GM13976 (cell line): ENCODE results near the gene MRPL53.
"Not testable (repeated sequence)": the region's sequence is repeated elsewhere in the genome, so short reads cannot be mapped to it uniquely, and the experiment has no call there.

Experiments
- DNase-seq: peaks from one replicate; pipeline ENCODE4 v3.0.0; 2012; ENCODE audit warnings: low spot score
- in situ Hi-C: fragments of 300-500 bp; cut with MboI; formaldehyde crosslinking; loops from one replicate; pipeline ENCODE4 v1.12.0; 2022; ENCODE audit warnings: low sequenced_read_pairs, mixed read lengths, inconsistent platforms; ENCODE audit not compliant: unreplicated experiment
- TF ChIP-seq, protein P1 (sequence below): IDR thresholded peaks from 2 replicates; pipeline ENCODE4 v1.5.1; 2012; ENCODE audit warnings: borderline replicate concordance, mild to moderate bottlenecking; ENCODE audit not compliant: insufficient read depth; ENCODE audit errors: extremely low read depth, missing control alignments, control extremely low read depth

The MRPL53 gene

DNA sequence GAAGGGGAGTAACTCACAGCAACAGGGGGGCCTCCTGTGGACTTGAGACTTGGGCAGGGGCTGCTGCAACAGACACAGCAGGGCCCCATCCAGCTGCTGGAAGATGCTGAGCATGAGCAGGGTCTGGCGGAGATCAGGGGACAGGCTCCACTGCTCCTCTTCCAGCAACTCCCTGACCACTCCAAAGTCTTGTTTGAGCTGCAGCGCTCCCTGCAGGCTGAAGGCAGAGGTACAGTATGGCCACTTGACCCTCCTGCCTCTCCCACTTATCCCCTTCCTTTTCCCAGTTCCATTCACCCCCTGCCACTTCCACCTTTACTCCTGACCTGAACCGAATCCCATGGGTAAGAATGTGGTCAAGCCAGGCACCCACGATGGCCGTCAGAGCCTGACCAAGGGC is 2.4 kb upstream of the MRPL53 start:
- DNase-seq = peak; percentile 11
- TF ChIP-seq, protein P1, sequence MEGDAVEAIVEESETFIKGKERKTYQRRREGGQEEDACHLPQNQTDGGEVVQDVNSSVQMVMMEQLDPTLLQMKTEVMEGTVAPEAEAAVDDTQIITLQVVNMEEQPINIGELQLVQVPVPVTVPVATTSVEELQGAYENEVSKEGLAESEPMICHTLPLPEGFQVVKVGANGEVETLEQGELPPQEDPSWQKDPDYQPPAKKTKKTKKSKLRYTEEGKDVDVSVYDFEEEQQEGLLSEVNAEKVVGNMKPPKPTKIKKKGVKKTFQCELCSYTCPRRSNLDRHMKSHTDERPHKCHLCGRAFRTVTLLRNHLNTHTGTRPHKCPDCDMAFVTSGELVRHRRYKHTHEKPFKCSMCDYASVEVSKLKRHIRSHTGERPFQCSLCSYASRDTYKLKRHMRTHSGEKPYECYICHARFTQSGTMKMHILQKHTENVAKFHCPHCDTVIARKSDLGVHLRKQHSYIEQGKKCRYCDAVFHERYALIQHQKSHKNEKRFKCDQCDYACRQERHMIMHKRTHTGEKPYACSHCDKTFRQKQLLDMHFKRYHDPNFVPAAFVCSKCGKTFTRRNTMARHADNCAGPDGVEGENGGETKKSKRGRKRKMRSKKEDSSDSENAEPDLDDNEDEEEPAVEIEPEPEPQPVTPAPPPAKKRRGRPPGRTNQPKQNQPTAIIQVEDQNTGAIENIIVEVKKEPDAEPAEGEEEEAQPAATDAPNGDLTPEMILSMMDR = peak; percentile 28
- in situ Hi-C loops = loop anchor here (25.0 kb wide), 1 partner anchor 387 kb away; no protein-coding TSS in a partner anchor

- in situ Hi-C loops = no loop called here
- TF ChIP-seq, protein P1 = no peak
- peak; percentile 8 for DNase-seq
These were observed 2.0 kb upstream of the MRPL53 start for GRCh38 chr2:74474481-74474880.

DNA sequence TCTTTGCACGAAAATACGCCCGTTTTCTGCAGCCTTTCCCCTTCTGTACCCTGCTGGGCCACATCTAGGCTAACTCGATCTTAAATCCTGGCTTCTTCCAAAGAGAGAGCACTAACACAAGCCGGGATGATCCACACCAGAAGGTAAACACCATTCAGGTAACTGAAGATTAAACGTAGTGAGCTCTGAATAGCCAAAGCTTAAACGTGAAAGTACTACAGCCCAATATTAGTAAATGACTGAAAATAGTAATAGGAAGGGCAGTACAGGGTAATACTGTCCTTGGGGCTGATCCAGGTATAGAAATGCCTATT is 422 bp upstream of the MRPL53 start:
- in situ Hi-C loops = no loop called here
- peak; percentile 24 for DNase-seq
- TF ChIP-seq, protein P1 = no peak

- no peak for DNase-seq
- in situ Hi-C loops = no loop called here
- TF ChIP-seq, protein P1 = no peak
These were observed 981 bp downstream of the MRPL53 start for GRCh38 chr2:74471332-74472065.

GRCh38 chr2:74470742-74471141 is 1.7 kb downstream of the MRPL53 start:
- DNase-seq, in situ Hi-C loops: not testable (repeated sequence)

DNA sequence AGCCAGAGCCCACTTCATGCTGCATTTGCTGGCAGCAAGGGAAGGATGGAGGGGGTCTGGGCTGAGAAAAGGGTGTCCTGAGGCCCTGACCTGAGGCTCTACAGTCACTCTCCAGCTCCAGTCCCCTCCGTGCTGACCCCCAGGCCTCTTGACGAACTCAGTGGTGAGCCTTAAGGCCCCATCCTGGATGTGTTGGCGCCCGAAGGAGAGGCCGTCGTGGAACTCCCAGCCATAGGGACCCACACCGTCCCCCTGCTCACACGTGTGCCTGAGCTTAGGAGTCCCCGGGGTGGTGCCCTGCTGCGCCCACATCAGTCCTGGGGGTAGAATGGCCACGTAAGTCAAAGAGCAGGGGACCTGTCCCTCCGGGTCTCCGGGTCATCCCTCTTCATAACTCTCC is 8.1 kb downstream of the MRPL53 start:
- in situ Hi-C loops = no loop called here

DNA sequence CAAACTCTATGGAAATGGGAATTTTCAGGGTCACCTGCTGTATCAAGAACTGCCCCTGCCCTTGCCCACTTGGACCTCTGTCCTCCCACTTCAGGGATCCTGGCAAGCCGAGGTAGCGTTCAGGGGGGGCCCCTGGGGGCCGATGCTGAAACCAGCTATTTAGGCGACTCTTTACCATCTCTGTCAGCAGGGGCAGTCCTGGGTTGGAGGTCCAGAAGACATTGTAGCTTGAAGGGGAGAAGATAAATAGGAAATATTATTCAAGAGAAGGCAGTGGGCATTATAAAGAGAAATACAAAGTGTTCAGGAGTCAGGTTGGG is 9.7 kb downstream of the MRPL53 start:
- in situ Hi-C loops = no loop called here
- no peak for DNase-seq

More for the DNA sequence above, 8.1 kb downstream of the MRPL53 start:
- DNase-seq = no peak
- TF ChIP-seq, protein P1 = no peak

More for the DNA sequence above, 9.7 kb downstream of the MRPL53 start:
- TF ChIP-seq, protein P1 = no peak
